Mesenchymal stem cell (in vitro differentiated cells and primary cell): ENCODE measurements around the gene SLC9A9.

Experiments used
- DNase-seq: peaks from one replicate; pipeline ENCODE4 v3.0.0-alpha.2; 2013
- H2AFZ ChIP-seq: one replicate; pipeline ENCODE4 v1.6.1; 2013; ENCODE audit warnings: low read depth, mild to moderate bottlenecking, control low read depth, inconsistent platforms, low read length, moderate library complexity
- H2AK5ac ChIP-seq: 2 replicates; pipeline ENCODE4 v1.6.1; 2013; ENCODE audit warnings: low read length, moderate library complexity, mild to moderate bottlenecking, inconsistent platforms; ENCODE audit not compliant: severe bottlenecking
- H2BK120ac ChIP-seq: one replicate; pipeline ENCODE4 v1.6.1; 2013; ENCODE audit warnings: low read depth, mild to moderate bottlenecking, inconsistent platforms, low read length, moderate library complexity
- H2BK12ac ChIP-seq, 2 experiments: one replicate each; pipeline ENCODE4 v1.6.1; 2013; ENCODE audit warnings: inconsistent platforms in 2 of 2, low read length in 2 of 2, mild to moderate bottlenecking in 2 of 2, moderate library complexity in 2 of 2, control low read depth in 1 of 2
- H2BK15ac ChIP-seq: one replicate; pipeline ENCODE4 v1.6.1; 2013; ENCODE audit warnings: mild to moderate bottlenecking, low read depth, inconsistent platforms; ENCODE audit not compliant: poor library complexity, severe bottlenecking
- H2BK5ac ChIP-seq: 2 replicates; pipeline ENCODE4 v1.6.1; 2013; ENCODE audit warnings: low read depth, mild to moderate bottlenecking, low read length, control low read depth, inconsistent platforms; ENCODE audit not compliant: poor library complexity, severe bottlenecking
- H3K14ac ChIP-seq, 2 experiments: one replicate each; pipeline ENCODE4 v1.6.1; 2013; ENCODE audit warnings: inconsistent platforms in 2 of 2, low read length in 2 of 2, control low read depth in 1 of 2, mild to moderate bottlenecking in 1 of 2, moderate library complexity in 1 of 2
- H3K18ac ChIP-seq, 2 experiments: one replicate each; pipeline ENCODE4 v1.6.1; 2013; ENCODE audit warnings: inconsistent platforms in 2 of 2, low read length in 2 of 2, control low read depth in 1 of 2, low read depth in 1 of 2, mild to moderate bottlenecking in 1 of 2
- H3K23ac ChIP-seq, 2 experiments: one replicate each; pipeline ENCODE4 v1.6.1; 2013; ENCODE audit warnings: inconsistent platforms in 2 of 2, low read length in 2 of 2, mild to moderate bottlenecking in 2 of 2, moderate library complexity in 2 of 2, control low read depth in 1 of 2
- H3K27ac ChIP-seq: 2 replicates; pipeline ENCODE4 v1.5.1; 2013; ENCODE audit warnings: mild to moderate bottlenecking, moderate library complexity, low read length, control low read depth, inconsistent platforms; ENCODE audit not compliant: poor library complexity, severe bottlenecking
- H3K27me3 ChIP-seq, 2 experiments: 2 replicates each; pipeline versions ENCODE4 v1.6.1 to v1.7.0; 2013; ENCODE audit warnings: low read length in 2 of 2, mild to moderate bottlenecking in 2 of 2, moderate library complexity in 2 of 2, control low read depth in 1 of 2, inconsistent platforms in 1 of 2; ENCODE audit not compliant: control insufficient read depth in 1 of 2, insufficient read depth in 1 of 2
- H3K36me3 ChIP-seq, 2 experiments: 2 replicates each; pipeline versions ENCODE4 v1.6.1 to v1.7.0; 2013; ENCODE audit warnings: low read length in 2 of 2, control low read depth in 1 of 2, inconsistent platforms in 1 of 2, low read depth in 1 of 2, mild to moderate bottlenecking in 1 of 2; ENCODE audit not compliant: insufficient read depth in 2 of 2, control insufficient read depth in 1 of 2
- H3K4ac ChIP-seq, 2 experiments: one replicate each; pipeline ENCODE4 v1.6.1; 2013; ENCODE audit warnings: inconsistent platforms in 2 of 2, low read length in 2 of 2, mild to moderate bottlenecking in 2 of 2, moderate library complexity in 2 of 2, control low read depth in 1 of 2, low read depth in 1 of 2
- H3K4me1 ChIP-seq: 2 replicates; pipeline ENCODE4 v1.6.1; 2013; ENCODE audit warnings: low read depth, low read length, control low read depth; ENCODE audit not compliant: control insufficient read depth, insufficient read depth
- H3K4me2 ChIP-seq: 2 replicates; pipeline ENCODE4 v1.6.1; 2013; ENCODE audit warnings: low read length, mild to moderate bottlenecking, inconsistent platforms; ENCODE audit not compliant: poor library complexity, severe bottlenecking
- H3K4me3 ChIP-seq, 2 experiments: 2 replicates each; pipeline versions ENCODE4 v1.5.1 to v1.7.0; 2013; ENCODE audit warnings: low read length in 2 of 2, mild to moderate bottlenecking in 2 of 2, control low read depth in 1 of 2, low read depth in 1 of 2; ENCODE audit not compliant: insufficient read depth in 1 of 2
- H3K79me1 ChIP-seq: replicated peaks from 2 replicates; pipeline ENCODE4 v1.6.1; 2013; ENCODE audit warnings: mild to moderate bottlenecking, control low read depth, low read length, inconsistent platforms; ENCODE audit not compliant: poor library complexity, severe bottlenecking
- H3K9ac ChIP-seq: 2 replicates; pipeline ENCODE4 v1.7.0; 2013; ENCODE audit warnings: mild to moderate bottlenecking, low read length, moderate library complexity
- H3K9me3 ChIP-seq: 2 replicates; pipeline ENCODE4 v1.7.0; 2013; ENCODE audit warnings: mild to moderate bottlenecking, low read length; ENCODE audit not compliant: control insufficient read depth
- H4K8ac ChIP-seq: one replicate; pipeline ENCODE4 v1.6.1; 2013; ENCODE audit warnings: inconsistent platforms, mild to moderate bottlenecking, low read length, moderate library complexity
- H4K91ac ChIP-seq: one replicate; pipeline ENCODE4 v1.6.1; 2013; ENCODE audit warnings: mild to moderate bottlenecking, low read length, inconsistent platforms
- WGBS: methylation state at CpG from one replicate; pipeline ENCODE4 v1.1.7; 2013; ENCODE audit warnings: mixed read lengths; 5-methylcytosine and 5-hydroxymethylcytosine counted together

Gene SLC9A9

DNA sequence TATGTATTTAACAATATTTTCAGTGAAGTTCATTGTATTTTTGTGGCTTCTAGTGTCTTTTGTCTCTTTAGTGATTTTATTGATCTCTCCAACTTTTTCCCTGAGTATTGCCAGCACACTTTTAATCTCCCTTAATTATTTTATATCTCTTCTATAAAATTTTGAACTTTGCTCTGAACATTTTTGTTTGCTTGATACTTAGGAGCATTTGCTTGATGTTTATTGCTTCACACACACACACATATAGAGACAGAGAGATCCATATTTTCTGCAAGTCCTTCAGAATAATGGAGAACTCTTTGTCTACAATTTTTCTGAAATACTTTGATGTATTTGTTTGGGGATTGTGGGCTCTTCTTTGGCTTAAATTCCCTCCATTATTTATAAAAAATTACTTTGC, 213.8 kb downstream of the SLC9A9 start:
- Histone ChIP-seq H3K4me1 (no peaks in the 10 kb centered on the region), H3K79me1 (no peaks in the 10 kb centered on the region), H3K27me3 (no peaks in the 10 kb centered on the region), H2BK12ac (no peak overlapping the region), H3K36me3 (no peaks in the 10 kb centered on the region), H2BK15ac (no peak overlapping the region), H3K9ac (no peak overlapping the region), H2BK120ac (no peak overlapping the region), H3K18ac (no peak overlapping the region), H2AFZ (no peak overlapping the region), H3K4ac (no peak overlapping the region), H3K9me3 (peaks cover 51% of the 10 kb centered on the region), H4K8ac (no peak overlapping the region), H3K4me2 (no peak overlapping the region), H3K14ac (no peak overlapping the region), H3K27ac (no peak overlapping the region), H4K91ac (no peak overlapping the region), H2AK5ac (no peak overlapping the region), H3K23ac (no peak overlapping the region), H2BK5ac (no peak overlapping the region), H3K4me3 (no peak overlapping the region)
- DNase-seq: no peak

DNA sequence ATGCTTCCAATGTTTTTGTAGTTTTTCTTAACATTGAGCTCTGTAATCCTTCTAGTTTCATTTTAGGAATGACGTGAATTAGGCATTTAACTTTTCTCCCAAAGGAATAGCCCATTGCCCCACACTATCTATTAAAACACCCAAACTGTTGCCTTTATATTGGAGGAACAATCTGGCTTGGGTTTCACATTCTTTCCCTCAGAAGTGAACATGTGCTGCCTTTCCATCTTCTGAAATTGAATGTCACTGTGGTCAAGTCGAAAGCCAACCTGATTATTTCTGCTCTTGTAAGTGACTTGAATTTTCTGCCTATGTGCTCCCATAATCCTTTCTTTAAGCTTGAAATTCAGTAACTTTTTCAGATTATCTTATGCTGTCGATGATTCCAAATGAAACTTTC, 214.5 kb downstream of the SLC9A9 start:
- Histone ChIP-seq H4K8ac (no peak overlapping the region), H3K36me3 (no peaks in the 10 kb centered on the region), H3K27ac (no peak overlapping the region), H3K4ac (no peak overlapping the region), H3K9me3 (peaks cover 45% of the 10 kb centered on the region), H4K91ac (no peak overlapping the region), H3K9ac (no peak overlapping the region), H3K27me3 (no peaks in the 10 kb centered on the region), H2AK5ac (no peak overlapping the region), H3K18ac (peak overlapping the region in 1 of 2 experiments; percentile 21), H2BK5ac (no peak overlapping the region), H3K14ac (no peak overlapping the region), H3K23ac (no peak overlapping the region), H3K4me1 (no peaks in the 10 kb centered on the region), H3K79me1 (no peaks in the 10 kb centered on the region), H3K4me3 (no peak overlapping the region), H2BK15ac (no peak overlapping the region), H2AFZ (no peak overlapping the region), H2BK12ac (no peak overlapping the region), H2BK120ac (no peak overlapping the region), H3K4me2 (no peak overlapping the region)
- no peak for DNase-seq
- WGBS: 93% methylated on average over 2 of the region's 3 CpGs

DNA sequence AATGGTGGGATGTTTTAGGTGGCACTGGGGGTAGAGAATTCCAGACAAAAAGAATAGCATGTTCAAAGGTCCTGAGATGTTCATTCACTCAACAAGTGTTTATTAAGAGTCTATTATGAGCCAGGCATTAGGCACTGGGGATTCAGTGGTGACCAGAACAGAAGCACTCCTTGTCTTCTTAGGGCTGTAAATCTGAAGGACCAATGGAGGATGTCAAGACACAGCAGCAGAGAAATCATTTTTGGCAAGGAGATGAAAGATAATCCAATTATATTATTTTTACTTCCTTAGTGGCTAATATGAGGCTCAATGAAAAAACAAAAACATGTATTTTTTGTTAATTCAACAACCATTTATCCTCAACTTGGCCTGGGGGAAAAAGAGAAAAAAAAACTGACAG, 218.5 kb downstream of the SLC9A9 start:
- peaks cover 1% of the 10 kb centered on the region for H3K4me1 ChIP-seq
- no peak overlapping the region for H3K4ac ChIP-seq
- H3K4me3 ChIP-seq: no peak overlapping the region
- H3K27ac ChIP-seq: no peak overlapping the region
- H2BK12ac ChIP-seq: no peak overlapping the region
- H3K9ac ChIP-seq: no peak overlapping the region
- H3K79me1 ChIP-seq: no peaks in the 10 kb centered on the region
- H3K23ac ChIP-seq: no peak overlapping the region
- H3K9me3 ChIP-seq: peaks cover 6% of the 10 kb centered on the region
- H2AK5ac ChIP-seq: no peak overlapping the region
- H3K14ac ChIP-seq: no peak overlapping the region
- H2BK15ac ChIP-seq: no peak overlapping the region
- no peak for DNase-seq
- H3K27me3 ChIP-seq: no peaks in the 10 kb centered on the region
- H3K18ac ChIP-seq: no peak overlapping the region
- no peak overlapping the region for H4K8ac ChIP-seq
- no peak overlapping the region for H2BK120ac ChIP-seq
- H2AFZ ChIP-seq: no peak overlapping the region
- no peak overlapping the region for H2BK5ac ChIP-seq
- no peaks in the 10 kb centered on the region for H3K36me3 ChIP-seq
- no peak overlapping the region for H4K91ac ChIP-seq
- H3K4me2 ChIP-seq: no peak overlapping the region

DNA sequence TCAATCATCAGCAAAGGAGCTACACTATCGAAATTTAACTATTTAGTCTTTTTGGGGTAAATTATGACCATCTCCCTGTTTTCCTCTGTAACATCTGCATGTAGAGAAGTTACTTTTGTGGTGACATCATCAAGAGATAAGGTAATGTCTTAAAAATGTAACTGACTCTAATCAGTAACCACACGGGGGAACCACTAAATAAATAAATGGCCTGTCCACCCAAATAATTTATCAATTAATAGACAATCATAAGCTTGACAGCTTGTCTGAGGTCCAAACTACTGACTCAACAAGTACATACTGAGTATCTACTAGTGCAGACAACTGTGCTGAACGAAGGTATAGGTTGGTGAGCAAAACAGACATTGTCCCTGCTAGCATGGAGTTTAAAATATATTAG, 219.3 kb downstream of the SLC9A9 start:
- Histone ChIP-seq H3K79me1 (no peaks in the 10 kb centered on the region), H4K91ac (no peak overlapping the region), H3K4ac (no peak overlapping the region), H2AFZ (no peak overlapping the region), H4K8ac (no peak overlapping the region), H3K9me3 (peaks cover 2% of the 10 kb centered on the region), H3K9ac (no peak overlapping the region), H2BK12ac (no peak overlapping the region), H2BK120ac (no peak overlapping the region), H2AK5ac (no peak overlapping the region), H2BK5ac (no peak overlapping the region), H3K18ac (no peak overlapping the region), H3K4me1 (peaks cover 1% of the 10 kb centered on the region), H3K14ac (no peak overlapping the region), H3K36me3 (no peaks in the 10 kb centered on the region), H3K4me3 (no peak overlapping the region), H3K23ac (no peak overlapping the region), H3K27me3 (no peaks in the 10 kb centered on the region), H3K27ac (no peak overlapping the region), H2BK15ac (no peak overlapping the region), H3K4me2 (no peak overlapping the region)
- peak; percentile 31 for DNase-seq
- 0% methylated on average over 1 of the region's 3 CpGs for WGBS
